Colonic mucosa (tissue), 4 donors: ENCODE results near the gene PLIN3. TPM values are rescaled to one million over a fixed set of nuclear protein-coding genes. Genes with fewer than 3 reads are reported as not detected.
"Not testable (repeated sequence)": the region's sequence is repeated elsewhere in the genome, so short reads cannot be mapped to it uniquely, and the experiment has no call there.

Experiments
- DNase-seq: peaks from one replicate; pipeline ENCODE4 v3.0.0-alpha.2; 2020
- H3K27ac ChIP-seq: fragments of 200-600 bp; one replicate; pipeline ENCODE4 v1.8.0; 2021
- H3K27me3 ChIP-seq: fragments of 200-600 bp; one replicate; pipeline ENCODE4 v1.8.0; 2021
- H3K36me3 ChIP-seq: fragments of 200-600 bp; one replicate; pipeline ENCODE4 v1.8.0; 2021
- H3K4me1 ChIP-seq: fragments of 200-600 bp; one replicate; pipeline ENCODE4 v1.8.0; 2021; ENCODE audit warnings: mild to moderate bottlenecking
- H3K4me3 ChIP-seq: fragments of 200-600 bp; one replicate; pipeline ENCODE4 v1.8.0; 2021
- H3K9ac ChIP-seq, 2 donors: one replicate each; pipeline ENCODE4 v1.7.0; 2013; ENCODE audit warnings: control low read depth in 2 of 2, low read depth in 2 of 2, low read length in 2 of 2
- H3K9me3 ChIP-seq: fragments of 200-600 bp; one replicate; pipeline ENCODE4 v1.8.0; 2021
- CTCF ChIP-seq: fragments of 200-600 bp; IDR thresholded peaks from one replicate; pipeline ENCODE4 v1.8.0; 2022; ENCODE audit warnings: antibody characterized with exemption, mild to moderate bottlenecking
- intact Hi-C: fragments of 100-400 bp; cut with DNase I; formaldehyde crosslinking; loops from one replicate; pipeline ENCODE4 v1.14.1; 2022
- total RNA-seq, 2 donors: library from RNA; stranded (reverse); fragmentation: NEBNext Ultra II Directional in 1 of 2; extraction: Animal tissue kit (Norgen Biotek cat#: 25700) in 1 of 2; gene quantifications; one replicate each; pipeline ENCODE4 v1.2.1, GENCODE V29; 2021
- donor health status: healthy.
- donor health status: DM: no; HTN: no; CAD: no.
- donor health status: DM: no; HTN: no; CAD: no.

PLIN3 gene
- total RNA-seq, 2 donors from 2014 or later, result 110 TPM

- TF ChIP-seq CTCF, result no peak
- H3K36me3 ChIP-seq, result no peaks in the 10 kb centered on the region
Observed at GRCh38 chr19:4902796-4903195, 35.3 kb upstream of the PLIN3 start, which contains the start of gene ARRDC5. Gene ARRDC5 (minus strand): TSS chr19:4902896. CDS start chr19:4902825, 71 bp downstream.

GRCh38 chr19:4900879-4901278 is 33.4 kb upstream of the PLIN3 start:
- H3K36me3 ChIP-seq, DNase-seq, H3K4me1 ChIP-seq, H3K27ac ChIP-seq, H3K9me3 ChIP-seq, intact Hi-C loops, H3K4me3 ChIP-seq, H3K9ac ChIP-seq, H3K27me3 ChIP-seq: not testable (repeated sequence)

More at GRCh38 chr19:4902796-4903195, 35.3 kb upstream of the PLIN3 start, which contains the start of gene ARRDC5:
- Histone ChIP-seq H3K9ac (no peak within 1 kb of the TSS), H3K4me3 (no peak within 1 kb of the TSS), H3K4me1 (no peaks in the 10 kb centered on the region), H3K9me3 (no peaks in the 10 kb centered on the region), H3K27ac (no peak within 1 kb of the TSS), H3K27me3 (no peaks in the 10 kb centered on the region)
- intact Hi-C loops, result no loop called here
- no peak for DNase-seq

GRCh38 chr19:4897146-4897545 is 29.7 kb upstream of the PLIN3 start:
- TF ChIP-seq CTCF, result no peak
- Histone ChIP-seq H3K9me3 (no peaks in the 10 kb centered on the region), H3K9ac (no peak overlapping the region), H3K27ac (no peak overlapping the region), H3K4me1 (no peaks in the 10 kb centered on the region), H3K27me3 (no peaks in the 10 kb centered on the region), H3K4me3 (no peak overlapping the region), H3K36me3 (no peaks in the 10 kb centered on the region)
- intact Hi-C loops, result no loop called here
- no peak for DNase-seq

- H3K9me3 ChIP-seq, result no peaks in the 10 kb centered on the region
- intact Hi-C loops, result no loop called here
- H3K27ac ChIP-seq, result no peak overlapping the region
- H3K4me3 ChIP-seq, result no peak overlapping the region
- no peak overlapping the region for H3K9ac ChIP-seq
- DNase-seq, result no peak
- H3K36me3 ChIP-seq, result no peaks in the 10 kb centered on the region
- H3K4me1 ChIP-seq, result no peaks in the 10 kb centered on the region
- H3K27me3 ChIP-seq, result no peaks in the 10 kb centered on the region
- TF ChIP-seq CTCF, result no peak
Observed at GRCh38 chr19:4896372-4896771, 28.9 kb upstream of the PLIN3 start.

- intact Hi-C loops, H3K27me3 ChIP-seq, H3K36me3 ChIP-seq, H3K9ac ChIP-seq, DNase-seq, H3K4me1 ChIP-seq, H3K4me3 ChIP-seq, H3K27ac ChIP-seq, H3K9me3 ChIP-seq: not testable (repeated sequence)
Observed at GRCh38 chr19:4892962-4893361, 25.5 kb upstream of the PLIN3 start.

GRCh38 chr19:4891066-4891465 is 23.6 kb upstream of the PLIN3 start:
- DNase-seq, result no peak

More at GRCh38 chr19:4891066-4891465, 23.6 kb upstream of the PLIN3 start:
- intact Hi-C loops, result no loop called here
- Histone ChIP-seq H3K27me3 (no peaks in the 10 kb centered on the region), H3K9me3 (no peaks in the 10 kb centered on the region), H3K9ac (no peak overlapping the region), H3K27ac (no peak overlapping the region), H3K4me1 (no peaks in the 10 kb centered on the region), H3K4me3 (no peak overlapping the region), H3K36me3 (no peaks in the 10 kb centered on the region)
- TF ChIP-seq CTCF, result no peak
